ENCODE results near the gene BSND. TPM values are rescaled to one million over a fixed set of nuclear protein-coding genes. Genes with fewer than 3 reads are reported as not detected.

The BSND gene
- polyA plus RNA-seq, 1 of the 3 experiments (the other 2 are of a cell fraction), result not detected

DNA sequence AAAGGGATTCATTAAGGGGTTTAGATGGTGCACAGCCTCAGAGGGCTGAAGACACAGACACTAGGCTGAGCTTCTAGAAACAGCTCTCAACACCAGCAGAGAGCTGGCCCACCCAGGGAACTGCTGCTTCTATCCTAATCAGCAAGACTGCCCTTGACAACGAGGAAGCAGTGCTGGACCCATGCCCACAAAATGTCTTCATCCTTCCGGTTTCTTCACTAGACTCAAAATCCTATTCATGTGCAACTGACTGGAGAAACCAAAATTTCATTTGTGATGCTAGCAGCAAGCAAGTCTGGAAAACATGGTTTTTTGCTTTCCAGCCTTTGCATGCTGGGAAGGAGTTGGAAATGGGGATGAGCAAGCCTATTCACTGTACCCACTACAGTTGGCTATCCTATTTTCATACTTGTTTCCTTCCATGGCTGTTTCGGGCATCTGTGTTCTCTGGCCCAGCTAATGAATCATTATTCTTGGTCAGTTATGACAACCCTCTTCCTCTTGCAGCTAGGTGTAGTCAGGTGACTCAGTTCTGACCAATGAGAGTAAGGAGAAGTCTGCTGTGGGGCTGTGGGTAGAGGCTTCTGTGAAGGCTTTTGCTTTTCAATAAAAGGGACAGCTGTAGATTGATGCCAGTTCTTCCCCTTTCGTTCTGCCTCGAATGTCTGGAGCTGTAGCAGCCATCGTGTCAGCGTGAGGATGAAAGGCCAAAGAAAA lies 33.0 kb upstream of the BSND start:
- Histone ChIP-seq H3K27me3 (ENCODE audit: insufficient read depth) (no peaks in the 10 kb centered on the region), H4K20me1 (ENCODE audit: insufficient read depth) (no peaks in the 10 kb centered on the region), H3K9ac (no peak overlapping the region), H3K36me3 (replicated peaks in 1 of 2; ENCODE audit: control insufficient read depth in 1 of 2, insufficient read depth in 2 of 2, low read length in 1 of 2) (no peaks in the 10 kb centered on the region), H3K4me1 (ENCODE audit: control insufficient read depth in 1 of 2, insufficient read depth in 2 of 2, low read depth in 1 of 2, low read length in 1 of 2) (peaks cover 0 to 14% of the 10 kb centered on the region in 2 experiments; a peak in 1 of 4 replicates), H3K4me3 (ENCODE audit: low read depth in 2 of 2, low read length in 1 of 2) (no peak overlapping the region), H3K9me2 (no peaks in the 10 kb centered on the region), H3K9me3 (no peaks in the 10 kb centered on the region), H3K79me2 (ENCODE audit: insufficient read depth) (no peaks in the 10 kb centered on the region), H3F3A (replicated peaks; ENCODE audit: insufficient read depth) (no peaks in the 10 kb centered on the region), H2AFZ (ENCODE audit: low read depth) (peak overlapping the region; percentile 59), H3K27ac (ENCODE audit: low read depth in 2 of 2, low read length in 1 of 2) (no peak overlapping the region), H3K4me2 (no peak overlapping the region)
- CTCF ChIA-PET, result interaction anchor here (0.9 to 9.0 kb wide), 8 partner anchors 11 to 56 kb away, joined by 3 to 68 read pairs (median 5); no protein-coding TSS in a partner anchor
- no peak for TF ChIP-seq EZH2phosphoT487 (IDR thresholded peaks at IDR 0.05; ENCODE audit: borderline replicate concordance, low read depth)
- TF ChIP-seq, protein P1, sequence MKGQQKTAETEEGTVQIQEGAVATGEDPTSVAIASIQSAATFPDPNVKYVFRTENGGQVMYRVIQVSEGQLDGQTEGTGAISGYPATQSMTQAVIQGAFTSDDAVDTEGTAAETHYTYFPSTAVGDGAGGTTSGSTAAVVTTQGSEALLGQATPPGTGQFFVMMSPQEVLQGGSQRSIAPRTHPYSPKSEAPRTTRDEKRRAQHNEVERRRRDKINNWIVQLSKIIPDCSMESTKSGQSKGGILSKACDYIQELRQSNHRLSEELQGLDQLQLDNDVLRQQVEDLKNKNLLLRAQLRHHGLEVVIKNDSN (IDR thresholded peaks at IDR 0.05; ENCODE audit: borderline replicate concordance, low read depth), result peak; percentile 80
- TF ChIP-seq, protein P2, sequence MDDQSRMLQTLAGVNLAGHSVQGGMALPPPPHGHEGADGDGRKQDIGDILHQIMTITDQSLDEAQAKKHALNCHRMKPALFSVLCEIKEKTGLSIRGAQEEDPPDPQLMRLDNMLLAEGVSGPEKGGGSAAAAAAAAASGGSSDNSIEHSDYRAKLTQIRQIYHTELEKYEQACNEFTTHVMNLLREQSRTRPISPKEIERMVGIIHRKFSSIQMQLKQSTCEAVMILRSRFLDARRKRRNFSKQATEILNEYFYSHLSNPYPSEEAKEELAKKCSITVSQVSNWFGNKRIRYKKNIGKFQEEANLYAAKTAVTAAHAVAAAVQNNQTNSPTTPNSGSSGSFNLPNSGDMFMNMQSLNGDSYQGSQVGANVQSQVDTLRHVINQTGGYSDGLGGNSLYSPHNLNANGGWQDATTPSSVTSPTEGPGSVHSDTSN (IDR thresholded peaks at IDR 0.05), result peak; percentile 60
- POLR2A ChIA-PET, result no interaction called here
- DNase-seq, result no peak
- WGBS (ENCODE audit: low lambda C conversion rate), result 69% methylated on average over 7 of the region's 7 CpGs

DNA sequence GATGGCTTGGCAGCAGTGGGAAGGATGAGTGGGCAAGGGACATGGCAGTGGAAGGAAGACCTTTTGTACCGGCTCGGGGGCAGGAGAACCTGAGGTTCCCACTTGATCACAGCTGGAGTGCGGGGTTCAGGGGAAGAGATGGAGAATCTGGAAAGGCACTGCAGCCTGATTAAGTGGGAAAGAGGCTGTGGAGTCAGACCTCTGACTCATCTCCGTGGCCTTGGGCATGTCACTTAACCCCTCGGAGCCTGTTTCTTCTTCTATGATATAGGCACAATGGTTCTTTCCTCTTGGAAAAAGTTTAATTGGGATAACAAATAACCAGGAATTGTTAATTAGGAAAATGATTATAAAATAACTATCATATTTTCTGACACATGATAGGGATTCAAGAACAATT lies 31.4 kb upstream of the BSND start:
- H3F3A ChIP-seq (replicated peaks; ENCODE audit: insufficient read depth), result no peaks in the 10 kb centered on the region
- no peak overlapping the region for H3K4me2 ChIP-seq
- CTCF ChIA-PET, result interaction anchor here (0.6 kb wide), 1 partner anchor 1941 kb away, joined by 3 read pairs; no protein-coding TSS in a partner anchor
- H3K4me1 ChIP-seq (ENCODE audit: control insufficient read depth in 1 of 2, insufficient read depth in 2 of 2, low read depth in 1 of 2, low read length in 1 of 2), result peaks cover 0 to 14% of the 10 kb centered on the region in 2 experiments; a peak in 1 of 4 replicates
- no peak overlapping the region for H2AFZ ChIP-seq (ENCODE audit: low read depth)
- no peaks in the 10 kb centered on the region for H3K36me3 ChIP-seq (replicated peaks in 1 of 2; ENCODE audit: control insufficient read depth in 1 of 2, insufficient read depth in 2 of 2, low read length in 1 of 2)
- DNase-seq, result no peak
- no peaks in the 10 kb centered on the region for H3K79me2 ChIP-seq (ENCODE audit: insufficient read depth)
- H3K27ac ChIP-seq (ENCODE audit: low read depth in 2 of 2, low read length in 1 of 2), result no peak overlapping the region
- H3K9me2 ChIP-seq, result no peaks in the 10 kb centered on the region
- no peak overlapping the region for H3K4me3 ChIP-seq (ENCODE audit: low read depth in 2 of 2, low read length in 1 of 2)
- H3K9me3 ChIP-seq, result no peaks in the 10 kb centered on the region
- H4K20me1 ChIP-seq (ENCODE audit: insufficient read depth), result no peaks in the 10 kb centered on the region
- H3K27me3 ChIP-seq (ENCODE audit: insufficient read depth), result no peaks in the 10 kb centered on the region
- H3K9ac ChIP-seq, result no peak overlapping the region
- no peak for TF ChIP-seq NRF1 (IDR thresholded peaks at IDR 0.05; ENCODE audit: low read depth, low read length)
- TF ChIP-seq FOSL2 (IDR thresholded peaks at IDR 0.05; ENCODE audit: borderline replicate concordance, low read depth), result peak; percentile 60; the same call in 1 of the 2 replicates
- no peak for TF ChIP-seq FOXJ3 (CRISPR knock-in tag; IDR thresholded peaks at IDR 0.05)
- no peak for TF ChIP-seq RAD21 (IDR thresholded peaks at IDR 0.05; ENCODE audit: low read length)
- TF ChIP-seq, protein P3, sequence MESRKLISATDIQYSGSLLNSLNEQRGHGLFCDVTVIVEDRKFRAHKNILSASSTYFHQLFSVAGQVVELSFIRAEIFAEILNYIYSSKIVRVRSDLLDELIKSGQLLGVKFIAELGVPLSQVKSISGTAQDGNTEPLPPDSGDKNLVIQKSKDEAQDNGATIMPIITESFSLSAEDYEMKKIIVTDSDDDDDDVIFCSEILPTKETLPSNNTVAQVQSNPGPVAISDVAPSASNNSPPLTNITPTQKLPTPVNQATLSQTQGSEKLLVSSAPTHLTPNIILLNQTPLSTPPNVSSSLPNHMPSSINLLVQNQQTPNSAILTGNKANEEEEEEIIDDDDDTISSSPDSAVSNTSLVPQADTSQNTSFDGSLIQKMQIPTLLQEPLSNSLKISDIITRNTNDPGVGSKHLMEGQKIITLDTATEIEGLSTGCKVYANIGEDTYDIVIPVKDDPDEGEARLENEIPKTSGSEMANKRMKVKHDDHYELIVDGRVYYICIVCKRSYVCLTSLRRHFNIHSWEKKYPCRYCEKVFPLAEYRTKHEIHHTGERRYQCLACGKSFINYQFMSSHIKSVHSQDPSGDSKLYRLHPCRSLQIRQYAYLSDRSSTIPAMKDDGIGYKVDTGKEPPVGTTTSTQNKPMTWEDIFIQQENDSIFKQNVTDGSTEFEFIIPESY (IDR thresholded peaks at IDR 0.05; ENCODE audit: borderline replicate concordance, low read depth), result no peak
- WGBS (ENCODE audit: low lambda C conversion rate), result 65% methylated on average over 5 of the region's 5 CpGs
- POLR2A ChIA-PET, result no interaction called here
